Trophoblast cell (in vitro differentiated cells and primary cell): ENCODE results near the gene TANGO6.
A peak's percentile ranks its signal among the peaks of the same experiment; 100 is the strongest.

Experiments
- DNase-seq, 2 donors: peaks; one replicate each; pipeline ENCODE4 v3.0.0-alpha.2; 2016
- H2AFZ ChIP-seq: 2 replicates; pipeline ENCODE4 v1.6.1; 2013; ENCODE audit warnings: low read length, moderate library complexity, mild to moderate bottlenecking; ENCODE audit not compliant: insufficient read depth, poor library complexity
- H2AK5ac ChIP-seq: 2 replicates; pipeline ENCODE4 v1.6.1; 2013; ENCODE audit warnings: mild to moderate bottlenecking, low read length
- H2BK120ac ChIP-seq: 2 replicates; pipeline ENCODE4 v1.6.1; 2013; ENCODE audit warnings: low read length, mild to moderate bottlenecking, moderate library complexity; ENCODE audit not compliant: insufficient read depth, poor library complexity
- H2BK12ac ChIP-seq: 2 replicates; pipeline ENCODE4 v1.6.1; 2013; ENCODE audit warnings: mild to moderate bottlenecking, low read length, moderate library complexity
- H2BK5ac ChIP-seq: 2 replicates; pipeline ENCODE4 v1.6.1; 2013; ENCODE audit warnings: low read length, low read depth, moderate library complexity, mild to moderate bottlenecking; ENCODE audit not compliant: poor library complexity
- H3K14ac ChIP-seq: 2 replicates; pipeline ENCODE4 v1.6.1; 2013; ENCODE audit warnings: mild to moderate bottlenecking, low read length
- H3K18ac ChIP-seq: 2 replicates; pipeline ENCODE4 v1.6.1; 2013; ENCODE audit warnings: mild to moderate bottlenecking, low read length
- H3K23ac ChIP-seq: 2 replicates; pipeline ENCODE4 v1.6.1; 2013; ENCODE audit warnings: low read length
- H3K27ac ChIP-seq: 2 replicates; pipeline ENCODE4 v1.5.1; 2013; ENCODE audit warnings: low read depth, mild to moderate bottlenecking, inconsistent platforms, low read length, moderate library complexity
- H3K27me3 ChIP-seq: 2 replicates; pipeline ENCODE4 v1.6.1; 2013; ENCODE audit warnings: inconsistent platforms, mild to moderate bottlenecking, low read length, moderate library complexity; ENCODE audit not compliant: insufficient read depth
- H3K36me3 ChIP-seq, 2 experiments: 1 replicate in 1 of 2; 2 replicates in 1 of 2; pipeline ENCODE4 v1.6.1; 2013; ENCODE audit warnings: low read length in 2 of 2, mild to moderate bottlenecking in 2 of 2, moderate library complexity in 1 of 2; ENCODE audit not compliant: insufficient read depth in 2 of 2, control insufficient read depth in 1 of 2
- H3K4ac ChIP-seq: 2 replicates; pipeline ENCODE4 v1.6.1; 2013; ENCODE audit warnings: low read depth, mild to moderate bottlenecking, low read length, moderate library complexity
- H3K4me1 ChIP-seq, 2 experiments: 1 replicate in 1 of 2; 2 replicates in 1 of 2; pipeline ENCODE4 v1.6.1; 2013; ENCODE audit warnings: low read length in 2 of 2, mild to moderate bottlenecking in 2 of 2, moderate library complexity in 1 of 2; ENCODE audit not compliant: insufficient read depth in 2 of 2, control insufficient read depth in 1 of 2
- H3K4me2 ChIP-seq: 2 replicates; pipeline ENCODE4 v1.6.1; 2013; ENCODE audit warnings: inconsistent platforms, mild to moderate bottlenecking, low read length, moderate library complexity
- H3K4me3 ChIP-seq: 2 replicates; pipeline ENCODE4 v1.5.1; 2013; ENCODE audit warnings: mild to moderate bottlenecking, low read depth, low read length, inconsistent platforms
- H3K79me1 ChIP-seq: one replicate; pipeline ENCODE4 v1.6.1; 2013; ENCODE audit warnings: low read length
- H3K79me2 ChIP-seq: 2 replicates; pipeline ENCODE4 v1.6.1; 2013; ENCODE audit warnings: low read length, mild to moderate bottlenecking; ENCODE audit not compliant: control insufficient read depth, insufficient read depth, poor library complexity
- H3K9ac ChIP-seq: 2 replicates; pipeline ENCODE4 v1.6.1; 2013; ENCODE audit warnings: mild to moderate bottlenecking, low read length
- H3K9me3 ChIP-seq: 2 replicates; pipeline ENCODE4 v1.6.1; 2013; ENCODE audit warnings: low read depth, mild to moderate bottlenecking, control low read depth, inconsistent platforms, low read length; ENCODE audit not compliant: insufficient read depth
- H4K12ac ChIP-seq: 2 replicates; pipeline ENCODE4 v1.6.1; 2013; ENCODE audit warnings: low read depth, mild to moderate bottlenecking, low read length, moderate library complexity
- H4K8ac ChIP-seq: 2 replicates; pipeline ENCODE4 v1.6.1; 2013; ENCODE audit warnings: low read depth, mild to moderate bottlenecking, low read length, moderate library complexity
- H4K91ac ChIP-seq: one replicate; pipeline ENCODE4 v1.6.1; 2013; ENCODE audit warnings: low read depth, mild to moderate bottlenecking, low read length, moderate library complexity
- WGBS: extraction: QIAGEN DNeasy Blood & Tissue Kit; methylation state at CpG from one replicate; pipeline ENCODE4 v1.1.7; 2013; ENCODE audit warnings: missing lambda C conversion rate; ENCODE audit not compliant: insufficient read length, insufficient coverage; ENCODE audit errors: extremely low coverage; 5-methylcytosine and 5-hydroxymethylcytosine counted together

The TANGO6 gene

DNA sequence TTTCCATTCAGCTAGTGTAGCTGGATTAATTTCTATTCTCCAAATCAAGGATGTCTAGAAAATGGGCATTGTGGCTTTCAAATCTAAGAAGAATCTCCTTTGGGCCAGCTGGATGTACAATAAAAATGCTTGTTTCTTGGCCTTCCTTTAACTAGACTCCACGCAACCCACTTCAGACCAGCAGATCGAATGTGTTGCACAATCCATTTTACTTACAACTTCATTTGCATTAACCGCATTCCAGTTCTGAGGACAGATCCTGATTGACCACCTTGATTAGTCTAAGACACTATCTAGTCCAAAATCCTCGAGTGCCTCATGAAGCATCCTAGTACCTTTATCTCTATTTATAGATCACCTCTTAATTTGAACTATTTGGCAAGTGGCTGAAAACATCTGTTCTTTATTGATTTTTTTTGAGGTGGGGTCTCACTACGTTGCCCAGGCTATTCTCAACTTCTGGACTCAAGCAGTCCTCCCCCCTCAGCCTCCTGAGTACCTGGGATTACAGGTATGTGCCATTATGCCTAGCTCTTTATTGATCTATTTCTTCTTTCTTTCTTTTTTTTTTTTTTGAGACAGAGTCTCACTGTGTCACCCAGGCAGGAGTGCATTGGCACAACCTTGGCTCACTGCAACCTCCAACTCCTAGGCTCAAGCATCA, 241.8 kb downstream of the TANGO6 start:
- Histone ChIP-seq H4K12ac (no peak overlapping the region), H3K79me2 (no peaks in the 10 kb centered on the region), H4K8ac (no peak overlapping the region), H2BK12ac (no peak overlapping the region), H3K4ac (no peak overlapping the region), H3K23ac (no peak overlapping the region), H3K4me2 (no peak overlapping the region), H3K14ac (no peak overlapping the region), H3K27ac (no peak overlapping the region), H2BK5ac (no peak overlapping the region), H4K91ac (no peak overlapping the region), H2BK120ac (no peak overlapping the region), H3K36me3 (no peaks in the 10 kb centered on the region), H3K79me1 (no peaks in the 10 kb centered on the region), H3K4me3 (no peak overlapping the region), H3K4me1 (peaks cover 2 to 5% of the 10 kb centered on the region in 2 experiments), H3K9me3 (no peaks in the 10 kb centered on the region), H2AFZ (no peak overlapping the region), H3K9ac (no peak overlapping the region), H2AK5ac (no peak overlapping the region), H3K27me3 (no peaks in the 10 kb centered on the region), H3K18ac (no peak overlapping the region)
- WGBS: no CpG with 5 or more reads among the region's 5 CpGs
- DNase-seq: peak; percentile 28 to 76

DNA sequence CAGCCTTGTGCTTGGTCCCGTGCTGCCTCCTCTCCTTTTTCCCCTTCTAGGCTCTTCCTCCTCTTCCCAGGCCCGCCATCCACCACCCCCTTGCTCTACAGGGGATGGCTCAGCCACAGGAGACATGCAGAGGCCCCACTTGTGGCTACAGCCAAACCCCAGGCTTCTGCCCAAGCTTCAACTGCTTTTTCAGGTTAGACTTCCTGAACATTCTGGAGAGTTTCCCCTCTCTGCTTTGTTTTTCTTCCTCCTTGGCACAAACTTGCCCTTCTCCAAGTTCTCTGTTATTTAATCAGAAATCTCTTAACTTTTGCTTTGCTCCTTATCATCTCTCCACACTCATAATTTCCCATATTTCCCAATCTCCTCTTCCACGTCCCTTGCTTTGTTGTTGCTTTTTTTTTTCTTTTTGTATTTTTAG, 243.8 kb downstream of the TANGO6 start:
- H3K79me1 ChIP-seq: no peaks in the 10 kb centered on the region
- H3K9me3 ChIP-seq: no peaks in the 10 kb centered on the region
- no peak overlapping the region for H2BK5ac ChIP-seq
- no peak overlapping the region for H3K23ac ChIP-seq
- no peaks in the 10 kb centered on the region for H3K36me3 ChIP-seq
- no peak overlapping the region for H3K4ac ChIP-seq
- H3K18ac ChIP-seq: no peak overlapping the region
- H2AFZ ChIP-seq: no peak overlapping the region
- H3K4me3 ChIP-seq: no peak overlapping the region
- H3K4me1 ChIP-seq: peaks cover 2 to 5% of the 10 kb centered on the region in 2 experiments
- H3K27ac ChIP-seq: no peak overlapping the region
- 100% methylated on average over 1 of the region's 3 CpGs for WGBS
- H3K27me3 ChIP-seq: no peaks in the 10 kb centered on the region
- H3K14ac ChIP-seq: no peak overlapping the region
- H2BK120ac ChIP-seq: no peak overlapping the region
- H4K8ac ChIP-seq: no peak overlapping the region
- H2AK5ac ChIP-seq: no peak overlapping the region
- no peak overlapping the region for H2BK12ac ChIP-seq
- H3K4me2 ChIP-seq: no peak overlapping the region
- no peaks in the 10 kb centered on the region for H3K79me2 ChIP-seq
- no peak for DNase-seq
- H4K91ac ChIP-seq: no peak overlapping the region
- no peak overlapping the region for H3K9ac ChIP-seq
- H4K12ac ChIP-seq: no peak overlapping the region

DNA sequence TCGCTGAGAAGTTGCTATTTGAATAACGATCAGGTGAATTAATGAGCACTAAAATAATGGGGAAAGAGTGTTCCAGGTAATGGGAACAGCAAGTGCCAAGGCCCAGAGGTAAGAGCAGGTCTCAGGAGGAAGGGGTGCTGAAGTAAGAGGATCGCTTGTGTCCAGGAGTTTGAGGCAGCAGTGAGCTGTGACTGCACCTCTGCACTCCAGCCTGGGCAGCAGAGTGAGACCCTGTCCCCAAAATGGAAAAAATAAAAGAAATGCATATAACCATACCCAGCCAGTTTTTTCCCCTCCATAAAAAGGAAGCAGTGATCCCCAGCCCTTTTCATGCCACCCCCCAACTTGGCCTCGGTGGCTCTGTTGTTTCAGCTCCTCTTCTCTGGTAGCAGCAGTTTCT, 245.4 kb downstream of the TANGO6 start:
- DNase-seq: no peak
- Histone ChIP-seq H4K12ac (no peak overlapping the region), H3K27ac (no peak overlapping the region), H3K79me1 (no peaks in the 10 kb centered on the region), H3K23ac (no peak overlapping the region), H3K4me3 (no peak overlapping the region), H2BK5ac (no peak overlapping the region), H3K79me2 (no peaks in the 10 kb centered on the region), H2BK120ac (no peak overlapping the region), H3K4me2 (no peak overlapping the region), H3K18ac (no peak overlapping the region), H2AK5ac (no peak overlapping the region), H2BK12ac (no peak overlapping the region), H2AFZ (no peak overlapping the region), H3K14ac (no peak overlapping the region), H3K36me3 (no peaks in the 10 kb centered on the region), H3K4ac (no peak overlapping the region), H3K9me3 (no peaks in the 10 kb centered on the region), H3K27me3 (no peaks in the 10 kb centered on the region), H3K9ac (no peak overlapping the region), H3K4me1 (peaks cover 2 to 5% of the 10 kb centered on the region in 2 experiments), H4K8ac (no peak overlapping the region), H4K91ac (no peak overlapping the region)
- WGBS: no CpG with 5 or more reads among the region's 4 CpGs

DNA sequence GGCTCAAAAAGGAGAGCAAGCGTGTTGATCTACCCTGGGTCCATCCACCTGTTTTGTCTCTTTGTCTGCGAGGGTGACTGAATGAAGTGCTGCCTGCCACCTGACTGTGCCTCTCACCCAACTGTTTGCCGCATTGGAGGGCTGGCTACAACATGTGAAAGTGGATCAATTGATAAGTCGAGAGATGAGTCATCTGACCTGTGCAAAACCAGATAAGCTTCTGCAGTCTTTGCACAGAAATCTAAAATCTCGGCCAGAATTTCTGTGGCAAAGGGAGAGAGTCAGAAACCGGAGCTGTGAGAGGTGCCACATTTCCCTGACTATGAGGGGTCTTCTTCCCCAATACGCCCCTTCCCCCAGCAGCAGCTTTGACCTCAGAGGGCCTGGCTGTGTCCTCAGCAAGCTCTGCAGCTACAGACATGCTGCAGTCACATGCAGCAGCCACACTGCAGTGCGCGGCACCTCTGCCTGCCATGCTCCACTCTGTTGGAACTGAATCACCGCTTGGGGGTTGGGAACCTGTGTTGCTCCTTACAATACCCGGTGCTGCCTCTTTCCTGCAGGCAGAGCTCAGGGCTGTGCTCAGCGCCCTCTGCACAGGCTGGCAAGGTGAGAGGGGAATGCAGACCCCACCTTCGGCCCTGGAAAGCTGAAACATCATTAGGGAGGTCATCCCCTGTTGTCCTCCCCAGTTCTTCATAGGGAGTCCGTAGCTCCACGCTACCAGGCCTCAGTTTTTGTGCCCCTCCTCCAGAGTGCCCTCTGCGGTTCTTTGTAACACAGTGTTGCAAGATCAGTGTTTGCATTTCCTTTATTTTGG, 246.0 kb downstream of the TANGO6 start:
- WGBS: no CpG with 5 or more reads among the region's 16 CpGs
- H2AFZ ChIP-seq: no peak overlapping the region

More for the DNA sequence above, 246.0 kb downstream of the TANGO6 start:
- no peaks in the 10 kb centered on the region for H3K27me3 ChIP-seq
- H3K79me2 ChIP-seq: no peaks in the 10 kb centered on the region
- no peaks in the 10 kb centered on the region for H3K9me3 ChIP-seq
- H2BK120ac ChIP-seq: no peak overlapping the region
- peaks cover 2 to 5% of the 10 kb centered on the region in 2 experiments for H3K4me1 ChIP-seq
- H3K27ac ChIP-seq: no peak overlapping the region
- no peak overlapping the region for H4K12ac ChIP-seq
- H2AK5ac ChIP-seq: no peak overlapping the region
- H2BK5ac ChIP-seq: no peak overlapping the region
- peak in 1 of 2 donors; percentile 23 for DNase-seq
- H4K8ac ChIP-seq: no peak overlapping the region
- H2BK12ac ChIP-seq: no peak overlapping the region
- no peak overlapping the region for H3K4me2 ChIP-seq
- H4K91ac ChIP-seq: no peak overlapping the region
- H3K4ac ChIP-seq: no peak overlapping the region
- H3K9ac ChIP-seq: no peak overlapping the region
- no peak overlapping the region for H3K18ac ChIP-seq
- H3K36me3 ChIP-seq: no peaks in the 10 kb centered on the region
- no peak overlapping the region for H3K14ac ChIP-seq
- H3K4me3 ChIP-seq: no peak overlapping the region
- no peak overlapping the region for H3K23ac ChIP-seq
- no peaks in the 10 kb centered on the region for H3K79me1 ChIP-seq
